CD14-positive monocyte (primary cell): Measurements from ENCODE around the gene SPOP. TPM values are rescaled to one million over a fixed set of nuclear protein-coding genes. Genes with fewer than 3 reads are reported as not detected.

ENCODE experiments used
- DNase-seq, 3 donors: peaks; one replicate each; pipeline ENCODE4 v3.0.0-alpha.2; 2011 to 2022
- H2AFZ ChIP-seq: 2 replicates; pipeline ENCODE4 v1.6.0; 2012; ENCODE audit warnings: mild to moderate bottlenecking, low read depth, low read length, inconsistent platforms; ENCODE audit not compliant: insufficient read depth, poor library complexity, severe bottlenecking
- H3K27ac ChIP-seq, 2 donors: 1 replicate in 1 of 2; 2 replicates in 1 of 2; pipeline ENCODE4 v1.5.1; 2012 to 2013; ENCODE audit warnings: low read length in 2 of 2, control low read depth in 1 of 2, inconsistent platforms in 1 of 2, low read depth in 1 of 2, mild to moderate bottlenecking in 1 of 2
- H3K27me3 ChIP-seq, 2 donors: one replicate each; pipeline versions ENCODE4 v1.6.0 to v1.6.1; 2011 to 2013; ENCODE audit warnings: low read length in 2 of 2; ENCODE audit not compliant: control insufficient read depth in 2 of 2, insufficient read depth in 2 of 2
- H3K36me3 ChIP-seq, 2 donors: replicated peaks in 1 of 2; 1 replicate in 1 of 2; 2 replicates in 1 of 2; pipeline versions ENCODE4 v1.5.1 to v1.6.1; 2012 to 2013; ENCODE audit warnings: low read length in 2 of 2, control low read depth in 1 of 2, inconsistent platforms in 1 of 2, mild to moderate bottlenecking in 1 of 2; ENCODE audit not compliant: insufficient read depth in 2 of 2, control insufficient read depth in 1 of 2
- H3K4me1 ChIP-seq, 2 donors: 1 replicate in 1 of 2; 2 replicates in 1 of 2; pipeline versions ENCODE4 v1.5.1 to v1.6.1; 2012 to 2013; ENCODE audit warnings: low read length in 2 of 2, control low read depth in 1 of 2, inconsistent platforms in 1 of 2, mild to moderate bottlenecking in 1 of 2, moderate library complexity in 1 of 2; ENCODE audit not compliant: insufficient read depth in 2 of 2, control insufficient read depth in 1 of 2
- H3K4me2 ChIP-seq: replicated peaks from 2 replicates; pipeline ENCODE3; 2012; ENCODE audit warnings: low read length, moderate library complexity, mild to moderate bottlenecking; ENCODE audit not compliant: poor library complexity, severe bottlenecking; ENCODE audit errors: extremely low read depth
- H3K4me3 ChIP-seq, 3 experiments: fragments of 200-600 bp in 1 of 3; sonication (generic) in 1 of 3; replicated peaks in 1 of 3; 1 replicate in 2 of 3; 2 replicates in 1 of 3; pipeline ENCODE4 v1.5.1; 2011 to 2013; ENCODE audit warnings: low read length in 3 of 3, mild to moderate bottlenecking in 3 of 3, control low read depth in 2 of 3, low read depth in 2 of 3, inconsistent platforms in 1 of 3, moderate library complexity in 1 of 3
- H3K79me2 ChIP-seq: 2 replicates; pipeline ENCODE4 v1.6.0; 2012; ENCODE audit warnings: mild to moderate bottlenecking, control low read depth, inconsistent platforms, low read length, moderate library complexity; ENCODE audit not compliant: insufficient read depth
- H3K9ac ChIP-seq: 2 replicates; pipeline ENCODE4 v1.6.0; 2017; ENCODE audit warnings: low read length, mild to moderate bottlenecking; ENCODE audit not compliant: insufficient read depth, poor library complexity, severe bottlenecking
- H3K9me3 ChIP-seq, 2 donors: replicated peaks in 1 of 2; 1 replicate in 1 of 2; 2 replicates in 1 of 2; pipeline versions ENCODE4 v1.5.1 to v1.6.1; 2012 to 2013; ENCODE audit warnings: low read length in 2 of 2, control low read depth in 1 of 2; ENCODE audit not compliant: control insufficient read depth in 1 of 2, insufficient read depth in 1 of 2
- H4K20me1 ChIP-seq: 2 replicates; pipeline ENCODE4 v1.6.0; 2012; ENCODE audit warnings: mild to moderate bottlenecking, low read length, control low read depth, moderate library complexity; ENCODE audit not compliant: insufficient read depth
- H3K27ac Mint-ChIP-seq, 7 donors: one replicate each; pipeline ENCODE4 v1.8.0; 2020; ENCODE audit warnings: mild to moderate bottlenecking in 7 of 7, mixed read lengths in 7 of 7, moderate library complexity in 6 of 7, inconsistent platforms in 2 of 7
- H3K27me3 Mint-ChIP-seq, 3 donors: one replicate each; pipeline ENCODE4 v1.8.0; 2021 to 2022; ENCODE audit warnings: low read depth in 3 of 3, mild to moderate bottlenecking in 3 of 3, mixed read lengths in 3 of 3, moderate library complexity in 3 of 3, inconsistent platforms in 1 of 3
- H3K36me3 Mint-ChIP-seq, 2 donors: one replicate each; pipeline ENCODE4 v1.8.0; 2020; ENCODE audit warnings: mixed read lengths in 2 of 2, inconsistent platforms in 1 of 2, mild to moderate bottlenecking in 1 of 2
- H3K4me1 Mint-ChIP-seq: one replicate; pipeline ENCODE4 v1.8.0; 2020; ENCODE audit warnings: mild to moderate bottlenecking, mixed read lengths
- H3K4me3 Mint-ChIP-seq, 2 donors: one replicate each; pipeline ENCODE4 v1.8.0; 2020; ENCODE audit warnings: mild to moderate bottlenecking in 2 of 2, mixed read lengths in 2 of 2, moderate library complexity in 1 of 2
- H3K9me3 Mint-ChIP-seq, 7 donors: one replicate each; pipeline ENCODE4 v1.8.0; 2020 to 2022; ENCODE audit warnings: mixed read lengths in 7 of 7, mild to moderate bottlenecking in 6 of 7, moderate library complexity in 6 of 7, inconsistent platforms in 2 of 7
- CTCF ChIP-seq: fragments of 200-600 bp; IDR thresholded peaks from one replicate; pipeline ENCODE4 v1.8.0; 2022; ENCODE audit warnings: antibody characterized with exemption, mild to moderate bottlenecking
- WGBS: methylation state at CpG from one replicate; pipeline ENCODE4 v1.1.5; 2013; ENCODE audit warnings: missing lambda C conversion rate; ENCODE audit not compliant: insufficient coverage; 5-methylcytosine and 5-hydroxymethylcytosine counted together
- intact Hi-C, 2 donors: fragments of 100-400 bp; cut with micrococcal nuclease; formaldehyde crosslinking; loops; one replicate each; pipeline versions ENCODE4 v1.15.0 to v1.15.1; 2023
- polyA plus RNA-seq, 3 donors: library from polyadenylated mRNA; depleted of rRNA in 1 of 3; unstranded in 2 of 3; stranded (reverse) in 1 of 3; fragments of 300-500 nt in 2 of 3; fragments of >200 nt in 1 of 3; fragmentation: Illumina TruSeq in 2 of 3; gene quantifications; 1 replicate in 2 of 3; 2 replicates in 1 of 3; pipeline ENCODE4 v1.2.3, GENCODE V29; 2012 to 2021

The SPOP gene
- polyA plus RNA-seq, 3 donors = 41.3 to 65.5 (median 63.2) TPM

GRCh38 chr17:49723423-49723822, 45.5 kb upstream of the SPOP start:
- Mint-ChIP-seq H3K36me3 (peaks cover 51 to 76% of the 10 kb centered on the region in 2 donors), H3K4me3 (no peak overlapping the region), H3K4me1 (peaks cover 34% of the 10 kb centered on the region), H3K27me3 (peaks cover 0 to 2% (median 0%) of the 10 kb centered on the region in 3 donors), H3K27ac (peak overlapping the region in 2 of 7 donors; percentile 57 to 89), H3K9me3 (peaks cover 0 to 9% (median 0%) of the 10 kb centered on the region in 7 donors)
- Histone ChIP-seq H2AFZ (no peak overlapping the region), H3K9ac (no peak overlapping the region), H3K27ac (peak overlapping the region in 1 of 2 donors; percentile 2), H3K4me2 (no peak overlapping the region), H3K9me3 (no peaks in the 10 kb centered on the region), H4K20me1 (no peaks in the 10 kb centered on the region), H3K4me1 (peaks cover 12 to 14% of the 10 kb centered on the region in 2 donors), H3K27me3 (no peaks in the 10 kb centered on the region), H3K36me3 (peaks cover 25 to 63% of the 10 kb centered on the region in 2 donors), H3K4me3 (no peak overlapping the region), H3K79me2 (peaks cover 41% of the 10 kb centered on the region)
- no peak for DNase-seq
- intact Hi-C loops = no loop called here
- no peak for TF ChIP-seq CTCF
- WGBS = 8% methylated on average over 2 of the region's 8 CpGs

- H3K4me3 Mint-ChIP-seq = no peak overlapping the region
- H3K9me3 Mint-ChIP-seq = peaks cover 0 to 9% (median 0%) of the 10 kb centered on the region in 7 donors
- peaks cover 0 to 2% (median 0%) of the 10 kb centered on the region in 3 donors for H3K27me3 Mint-ChIP-seq
- peak overlapping the region in 3 of 7 donors; percentile 48 to 80 (median 51) for H3K27ac Mint-ChIP-seq
- peaks cover 33% of the 10 kb centered on the region for H3K79me2 ChIP-seq
- H3K36me3 ChIP-seq = peaks cover 36 to 77% of the 10 kb centered on the region in 2 donors
- H3K4me3 ChIP-seq = no peak overlapping the region
- no peaks in the 10 kb centered on the region for H3K27me3 ChIP-seq
- peaks cover 0 to 4% of the 10 kb centered on the region in 2 donors for H3K4me1 ChIP-seq
- no peak overlapping the region for H3K4me2 ChIP-seq
- DNase-seq = no peak
- H3K27ac ChIP-seq = peak overlapping the region in 1 of 2 donors; percentile 47
- intact Hi-C loops = no loop called here
- 92% methylated on average over 3 of the region's 3 CpGs for WGBS
- peaks cover 20% of the 10 kb centered on the region for H3K4me1 Mint-ChIP-seq
- no peak for TF ChIP-seq CTCF
- no peak overlapping the region for H2AFZ ChIP-seq
- no peaks in the 10 kb centered on the region for H4K20me1 ChIP-seq
- H3K9ac ChIP-seq = no peak overlapping the region
- H3K9me3 ChIP-seq = no peaks in the 10 kb centered on the region
- H3K36me3 Mint-ChIP-seq = peaks cover 62 to 85% of the 10 kb centered on the region in 2 donors
Measured at GRCh38 chr17:49722066-49722465, 44.2 kb upstream of the SPOP start.
